Small intestine (tissue), 7 donors: Measurements from ENCODE around the gene ZBTB17. TPM values are rescaled to one million over a fixed set of nuclear protein-coding genes. Genes with fewer than 3 reads are reported as not detected.
A peak's percentile ranks its signal among the peaks of the same experiment; 100 is the strongest.
"Not testable (repeated sequence)": the region's sequence is repeated elsewhere in the genome, so short reads cannot be mapped to it uniquely, and the experiment has no call there.

ENCODE experiments used
- DNase-seq, 2 donors: peaks; one replicate each; pipeline versions ENCODE4 v3.0.0 to v3.0.0-alpha.2; 2013
- FAIRE-seq: peaks from 2 replicates; lab custom pipeline; 2012; peaks lifted over from hg19 to GRCh38; lab: Jason Lieb, UNC
- H3K27ac ChIP-seq, 3 donors: one replicate each; pipeline ENCODE4 v1.5.1; 2013; ENCODE audit warnings: low read length in 2 of 3, mild to moderate bottlenecking in 2 of 3, control low read depth in 1 of 3, inconsistent platforms in 1 of 3, low read depth in 1 of 3, moderate library complexity in 1 of 3
- H3K27me3 ChIP-seq, 3 donors: one replicate each; pipeline ENCODE4 v1.6.1; 2013; ENCODE audit warnings: low read length in 3 of 3, inconsistent platforms in 1 of 3; ENCODE audit not compliant: control insufficient read depth in 3 of 3, insufficient read depth in 3 of 3
- H3K36me3 ChIP-seq, 3 donors: one replicate each; pipeline ENCODE4 v1.6.1; 2013; ENCODE audit warnings: low read length in 3 of 3, inconsistent platforms in 1 of 3, low read depth in 1 of 3, mild to moderate bottlenecking in 1 of 3, moderate library complexity in 1 of 3; ENCODE audit not compliant: control insufficient read depth in 3 of 3, insufficient read depth in 2 of 3
- H3K4me1 ChIP-seq, 3 donors: one replicate each; pipeline ENCODE4 v1.6.1; 2013; ENCODE audit warnings: low read length in 2 of 3, inconsistent platforms in 1 of 3, low read depth in 1 of 3, mild to moderate bottlenecking in 1 of 3, moderate library complexity in 1 of 3; ENCODE audit not compliant: control insufficient read depth in 3 of 3, insufficient read depth in 2 of 3
- H3K4me3 ChIP-seq, 3 donors: one replicate each; pipeline ENCODE4 v1.5.1; 2013; ENCODE audit warnings: low read length in 3 of 3, control low read depth in 1 of 3, inconsistent platforms in 1 of 3, low read depth in 1 of 3, mild to moderate bottlenecking in 1 of 3, moderate library complexity in 1 of 3
- H3K9me3 ChIP-seq, 2 donors: one replicate each; pipeline ENCODE4 v1.6.1; 2013; ENCODE audit warnings: low read depth in 1 of 2, low read length in 1 of 2; ENCODE audit not compliant: control insufficient read depth in 2 of 2, insufficient read depth in 1 of 2
- WGBS, 3 donors: extraction: QIAGEN DNeasy Blood & Tissue Kit; methylation state at CpG; one replicate each; pipeline ENCODE4 v1.1.7; 2013; 5-methylcytosine and 5-hydroxymethylcytosine counted together
- polyA plus RNA-seq, 4 donors: library from polyadenylated mRNA; stranded (reverse) in 3 of 4; unstranded in 1 of 4; fragments of 200-250 nt in 3 of 4; fragments of 120-200 nt in 1 of 4; gene quantifications; one replicate each; pipeline versions ENCODE4 v1.2.1 to v1.2.3, GENCODE V29; 2013
- donor health status: healthy with polysubstance abuse.
- donor health status: control.
- donor health status: control.
- donor health status: Bipolar disorder and iron deficiency.
- donor health status: healthy.

Gene ZBTB17
- polyA plus RNA-seq, 4 donors = 18.7 to 89.2 (median 49.9) TPM

GRCh38 chr1:16006552-16007485, 30.9 kb upstream of the ZBTB17 start:
- Histone ChIP-seq H3K4me3 (no peak overlapping the region), H3K9me3 (no peaks in the 10 kb centered on the region), H3K4me1 (no peaks in the 10 kb centered on the region), H3K36me3 (no peaks in the 10 kb centered on the region), H3K27ac (no peak overlapping the region), H3K27me3 (no peaks in the 10 kb centered on the region)
- 65 to 70% (median 66%) methylated on average over 9 of the region's 9 CpGs for WGBS, 3 donors
- no peak for DNase-seq
- FAIRE-seq = no peak

- no peak for FAIRE-seq
- H3K27me3 ChIP-seq = no peaks in the 10 kb centered on the region
- H3K36me3 ChIP-seq = no peaks in the 10 kb centered on the region
- H3K4me1 ChIP-seq = no peaks in the 10 kb centered on the region
- H3K4me3 ChIP-seq = no peak overlapping the region
- no peak overlapping the region for H3K27ac ChIP-seq
- no peak for DNase-seq
- 74 to 86% (median 83%) methylated on average over 10 to 11 of the region's 11 CpGs for WGBS, 3 donors
- no peaks in the 10 kb centered on the region for H3K9me3 ChIP-seq
These were observed 30.1 kb upstream of the ZBTB17 start for GRCh38 chr1:16006010-16006409.

DNA sequence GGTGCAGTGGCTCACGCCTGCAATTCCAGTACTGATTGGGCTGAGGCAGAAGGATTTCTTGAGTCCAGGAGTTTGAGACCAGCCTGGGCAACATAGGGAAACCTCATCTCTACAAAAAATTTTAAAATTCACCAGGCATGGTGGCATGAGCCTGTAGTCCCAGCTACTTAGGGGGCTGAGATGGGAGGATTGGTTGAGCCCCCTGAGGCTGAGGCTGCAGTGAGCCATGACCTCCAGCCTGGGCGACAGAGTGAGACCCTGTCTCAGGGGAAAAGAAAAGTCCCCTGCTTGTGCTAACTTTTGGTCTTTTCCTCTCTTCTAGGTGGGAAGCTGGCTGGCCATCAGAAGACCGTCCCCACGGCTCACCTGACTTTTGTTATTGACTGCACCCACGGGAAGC, 29.7 kb upstream of the ZBTB17 start:
- Histone ChIP-seq H3K27ac (no peak overlapping the region), H3K36me3 (no peaks in the 10 kb centered on the region), H3K27me3 (no peaks in the 10 kb centered on the region), H3K4me1 (no peaks in the 10 kb centered on the region), H3K9me3 (no peaks in the 10 kb centered on the region), H3K4me3 (no peak overlapping the region)
- no peak for FAIRE-seq
- DNase-seq = no peak
- WGBS, 3 donors = 77 to 81% (median 79%) methylated on average over 5 of the region's 5 CpGs

DNA sequence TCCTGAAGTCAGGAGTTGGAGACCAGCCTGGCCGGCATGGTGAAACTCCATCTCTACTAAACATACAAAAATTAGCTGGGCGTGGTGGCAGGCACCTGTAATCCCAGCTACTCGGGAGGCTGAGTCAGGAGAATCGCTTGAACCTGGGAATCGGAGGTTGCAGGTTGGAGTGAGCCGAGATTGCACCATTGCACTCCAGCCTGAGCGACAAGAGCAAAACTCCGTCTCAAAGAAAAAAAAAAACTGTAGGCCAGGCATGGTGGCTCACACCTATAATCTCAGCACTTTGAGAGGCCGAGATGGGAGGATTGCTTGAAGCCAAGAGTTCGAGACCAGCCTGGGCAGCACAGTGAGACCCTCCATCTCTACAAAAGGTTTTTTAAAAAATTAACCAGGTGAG, 25.4 kb upstream of the ZBTB17 start:
- FAIRE-seq = not testable (repeated sequence)

GRCh38 chr1:15998929-15999328, 23.0 kb upstream of the ZBTB17 start:
- no peaks in the 10 kb centered on the region for H3K9me3 ChIP-seq
- FAIRE-seq (no peak), DNase-seq (no peak)
- H3K4me3 ChIP-seq = no peak overlapping the region
- H3K27me3 ChIP-seq = peaks cover 0 to 4% (median 0%) of the 10 kb centered on the region in 3 donors
- WGBS, 3 donors = 93 to 98% (median 93%) methylated on average over 11 of the region's 11 CpGs
- H3K4me1 ChIP-seq = no peaks in the 10 kb centered on the region
- no peaks in the 10 kb centered on the region for H3K36me3 ChIP-seq
- no peak overlapping the region for H3K27ac ChIP-seq

More for the DNA sequence above, 25.4 kb upstream of the ZBTB17 start:
- H3K4me1 ChIP-seq, H3K36me3 ChIP-seq, H3K9me3 ChIP-seq, H3K4me3 ChIP-seq, H3K27me3 ChIP-seq, DNase-seq, H3K27ac ChIP-seq: not testable (repeated sequence)
- WGBS, 3 donors = 79 to 88% (median 85%) methylated on average over 10 of the region's 10 CpGs

DNA sequence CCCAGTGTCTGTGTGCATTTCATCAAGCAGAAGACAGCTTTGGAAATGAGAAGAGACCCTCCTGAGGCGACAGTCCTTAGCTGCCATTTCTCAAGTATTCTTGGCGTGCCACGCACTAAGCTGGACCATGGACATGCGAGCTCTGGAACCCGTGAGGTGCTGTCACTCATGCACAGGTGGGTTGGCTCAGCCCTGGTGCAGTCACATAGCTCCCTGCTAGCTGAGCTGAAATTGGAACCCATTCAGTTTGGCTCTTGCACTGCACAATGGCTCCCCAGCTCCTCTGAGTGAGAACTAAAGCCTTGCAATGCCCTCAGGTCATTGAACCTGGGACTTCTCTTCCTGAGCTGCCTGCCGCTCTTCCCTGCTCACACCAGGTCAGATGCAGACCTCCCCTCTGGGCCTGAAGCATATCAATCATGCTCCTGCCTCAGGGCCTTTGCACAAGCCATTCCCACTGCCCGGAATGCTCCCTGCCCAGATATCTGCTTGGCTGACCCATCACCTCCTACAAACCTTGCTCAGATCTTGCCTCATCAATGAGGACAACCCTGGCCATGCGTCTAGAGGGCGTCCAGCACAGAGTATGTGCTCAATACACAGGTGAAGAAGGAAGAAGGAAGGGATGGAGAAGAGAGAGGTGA, 21.9 kb upstream of the ZBTB17 start:
- Histone ChIP-seq H3K4me3 (no peak overlapping the region), H3K27me3 (peaks cover 0 to 4% (median 0%) of the 10 kb centered on the region in 3 donors)
- 84 to 88% (median 86%) methylated on average over 9 of the region's 9 CpGs for WGBS, 3 donors

DNA sequence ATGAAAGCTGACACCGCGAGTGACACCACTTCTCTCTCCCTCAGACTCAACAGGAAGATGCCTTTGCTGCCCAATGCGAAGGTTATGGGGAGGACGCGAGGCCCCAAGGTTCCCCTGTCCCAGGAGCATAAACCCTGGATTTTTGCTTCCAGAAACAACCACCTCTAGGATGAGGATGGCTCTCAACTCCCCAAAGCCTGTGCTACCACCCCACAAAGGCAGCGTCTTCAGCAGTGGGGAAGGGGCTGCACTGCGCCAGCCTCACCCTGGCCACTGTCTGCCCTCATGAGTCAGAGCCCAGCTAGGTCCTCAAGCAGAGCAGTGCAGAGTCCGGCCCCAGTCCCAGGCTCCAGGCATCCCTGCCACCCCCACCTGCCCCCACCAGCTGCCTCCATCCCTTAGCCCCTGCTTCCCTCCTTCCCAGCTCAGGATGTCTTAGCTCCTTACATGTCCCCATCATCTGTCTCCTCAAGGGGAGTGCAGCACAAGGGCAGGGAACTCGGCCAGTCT, 21.2 kb upstream of the ZBTB17 start:
- Histone ChIP-seq H3K27ac (no peak overlapping the region), H3K36me3 (no peaks in the 10 kb centered on the region), H3K4me3 (no peak overlapping the region), H3K4me1 (no peaks in the 10 kb centered on the region), H3K9me3 (no peaks in the 10 kb centered on the region), H3K27me3 (peaks cover 0 to 4% (median 0%) of the 10 kb centered on the region in 3 donors)
- FAIRE-seq = no peak
- 84 to 87% (median 84%) methylated on average over 9 of the region's 9 CpGs for WGBS, 3 donors
- no peak for DNase-seq

More for the DNA sequence above, 21.9 kb upstream of the ZBTB17 start:
- FAIRE-seq = no peak
- Histone ChIP-seq H3K27ac (no peak overlapping the region), H3K4me1 (no peaks in the 10 kb centered on the region), H3K9me3 (no peaks in the 10 kb centered on the region), H3K36me3 (no peaks in the 10 kb centered on the region)
- no peak for DNase-seq

GRCh38 chr1:15994590-15995351, 18.9 kb upstream of the ZBTB17 start:
- Histone ChIP-seq H3K27ac (no peak overlapping the region), H3K4me1 (no peaks in the 10 kb centered on the region), H3K4me3 (no peak overlapping the region), H3K9me3 (no peaks in the 10 kb centered on the region), H3K36me3 (no peaks in the 10 kb centered on the region), H3K27me3 (peaks cover 0 to 4% (median 0%) of the 10 kb centered on the region in 3 donors)
- no peak for FAIRE-seq
- DNase-seq = peak; percentile 47 to 60
- WGBS, 3 donors = 64 to 70% (median 66%) methylated on average over 11 of the region's 11 CpGs
